ENCODE data around the gene ERI3. TPM values are rescaled to one million over a fixed set of nuclear protein-coding genes. Genes with fewer than 3 reads are reported as not detected.

ERI3 gene
- total and polyA plus RNA-seq, 9 of the 15 experiments (the other 6 are each of a cell fraction or from before 2014, with no cell fraction given) = 47.8 to 93.4 (median 67.2) TPM

DNA sequence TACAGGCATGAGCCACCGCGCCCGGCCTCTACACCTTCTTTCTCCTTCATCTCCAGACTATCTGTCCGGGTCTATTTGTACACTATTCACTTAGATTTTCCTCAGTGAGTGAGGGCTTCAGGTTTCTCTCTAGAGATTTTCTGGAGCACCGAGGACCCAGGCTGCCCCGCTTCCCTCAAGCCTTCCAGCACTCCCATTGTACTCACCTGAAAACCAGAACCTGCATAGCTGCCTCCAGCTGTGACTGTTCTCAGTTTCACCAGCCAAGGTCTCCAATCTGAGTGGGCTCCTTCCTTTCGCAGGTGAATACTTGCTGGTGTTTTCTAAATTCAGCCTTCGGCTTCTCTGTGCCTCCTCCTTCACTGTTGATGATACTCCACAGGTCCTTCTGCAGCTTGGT lies 154.7 kb downstream of the ERI3 start:
- H3K4me2 ChIP-seq (ENCODE audit: insufficient read depth, low read length) = no peak overlapping the region
- H3K27me3 ChIP-seq (ENCODE audit: control insufficient read depth in 2 of 2, insufficient read depth in 2 of 2, low read length in 2 of 2) = peaks cover 9 to 12% of the 10 kb centered on the region in 2 experiments; a peak in 3 of 5 replicates
- FAIRE-seq (no peak), ATAC-seq (no peak), DNase-seq (ENCODE audit: extremely low read depth in 1 of 4, low spot score in 3 of 4) (no peak)
- intact Hi-C loops (cut with micrococcal nuclease) = no loop called here
- BruUV-seq (replicated peaks) = no TSS peak
- POLR2A ChIA-PET = interaction anchor here (0.6 to 0.9 kb wide), 3 partner anchors 63 to 521 kb away, joined by 3 to 4 read pairs (median 4); no protein-coding TSS in a partner anchor
- no peak overlapping the region for H3K4me3 ChIP-seq
- H3K9me3 ChIP-seq (replicated peaks; ENCODE audit: control insufficient read depth, insufficient read depth, low read depth, low read length) = no peaks in the 10 kb centered on the region
- H4K20me1 ChIP-seq (replicated peaks; ENCODE audit: control insufficient read depth, insufficient read depth, low read length) = no peaks in the 10 kb centered on the region
- no peaks in the 10 kb centered on the region for H3K36me3 ChIP-seq (ENCODE audit: control insufficient read depth, insufficient read depth, low read length)
- no peak overlapping the region for H2AFZ ChIP-seq (ENCODE audit: low read depth, low read length)
- H3K9ac ChIP-seq (ENCODE audit: insufficient read depth in 1 of 2, low read depth in 2 of 2, low read length in 2 of 2) = no peak overlapping the region
- TF ChIP-seq, protein P1, sequence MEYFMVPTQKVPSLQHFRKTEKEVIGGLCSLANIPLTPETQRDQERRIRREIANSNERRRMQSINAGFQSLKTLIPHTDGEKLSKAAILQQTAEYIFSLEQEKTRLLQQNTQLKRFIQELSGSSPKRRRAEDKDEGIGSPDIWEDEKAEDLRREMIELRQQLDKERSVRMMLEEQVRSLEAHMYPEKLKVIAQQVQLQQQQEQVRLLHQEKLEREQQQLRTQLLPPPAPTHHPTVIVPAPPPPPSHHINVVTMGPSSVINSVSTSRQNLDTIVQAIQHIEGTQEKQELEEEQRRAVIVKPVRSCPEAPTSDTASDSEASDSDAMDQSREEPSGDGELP (CRISPR knock-in tag; IDR thresholded peaks at IDR 0.05; ENCODE audit: borderline replicate concordance) = no peak
- TF ChIP-seq ZNF507 (tag; conservative IDR thresholded peaks at IDR 0.05) (no peak), EHMT2 (IDR thresholded peaks at IDR 0.05) (no peak), ZBTB12 (CRISPR knock-in tag; IDR thresholded peaks at IDR 0.05) (no peak), BCOR (IDR thresholded peaks at IDR 0.05) (no peak)
- H3K9me1 ChIP-seq (ENCODE audit: control insufficient read depth, insufficient read depth, low read length) = no peaks in the 10 kb centered on the region
- H3K79me2 ChIP-seq (ENCODE audit: control insufficient read depth, insufficient read depth, low read length) = no peaks in the 10 kb centered on the region
- in situ Hi-C loops (cut with MboI) = no loop called here
- H3K4me1 ChIP-seq (replicated peaks in 1 of 2; ENCODE audit: control insufficient read depth in 2 of 2, insufficient read depth in 2 of 2, low read length in 2 of 2) = no peaks in the 10 kb centered on the region; a peak in 1 of 5 replicates
- CTCF ChIA-PET (ENCODE audit: low intra/inter-chr PET ratio) = no interaction called here
- no peak overlapping the region for H3K27ac ChIP-seq (ENCODE audit: extremely low read depth, low read depth, low read length)
- WGBS (ENCODE audit: insufficient coverage, low coverage, missing lambda C conversion rate) = 17% methylated on average over 8 of the region's 8 CpGs
